Frontal cortex (tissue), 4 donors: ENCODE measurements around the gene AMY2A. TPM values are rescaled to one million over a fixed set of nuclear protein-coding genes. Genes with fewer than 3 reads are reported as not detected.
A peak's percentile ranks its signal among the peaks of the same experiment; 100 is the strongest.
"Not testable (repeated sequence)": the region's sequence is repeated elsewhere in the genome, so short reads cannot be mapped to it uniquely, and the experiment has no call there.

ENCODE experiments used
- DNase-seq, 2 donors: peaks; one replicate each; pipeline ENCODE4 v3.0.0; 2012; ENCODE audit warnings: low spot score in 2 of 2
- FAIRE-seq: peaks from 2 replicates; lab custom pipeline; 2012; peaks lifted over from hg19 to GRCh38; lab: Jason Lieb, UNC
- small RNA-seq: library from RNA; depleted of rRNA; stranded (forward); fragments of <200 nt; gene quantifications from one replicate; pipeline ENCODE3, GENCODE V24; 2014
- total RNA-seq: library from RNA; depleted of rRNA; stranded (reverse); fragments of >200 nt; gene quantifications from one replicate; pipeline ENCODE4 v1.2.3, GENCODE V29; 2014
- donor health status: control.
- donor health status: control.
- donor health status: control.

The AMY2A gene
- not detected for total RNA-seq

- FAIRE-seq: not testable (repeated sequence)
These were observed at the start of gene AMY2A for GRCh38 chr1:103616994-103617477. Gene AMY2A, plus strand, starts transcription at chr1:103617427. Its CDS starts 14 bp downstream, at chr1:103617441.

GRCh38 chr1:103569493-103569892 is 47.7 kb upstream of the AMY2A start:
- FAIRE-seq: no peak

More at GRCh38 chr1:103616994-103617477, at the start of gene AMY2A:
- not testable (repeated sequence) for DNase-seq

GRCh38 chr1:103571289-103571688 is 45.9 kb upstream of the AMY2A start, which contains the start of gene AMY2B:
Gene AMY2B, plus strand, starts transcription at chr1:103571589. Its CDS starts 14 bp downstream, at chr1:103571603.
- FAIRE-seq, DNase-seq: not testable (repeated sequence)

More at GRCh38 chr1:103569493-103569892, 47.7 kb upstream of the AMY2A start:
- DNase-seq: no peak

- no peak for DNase-seq
- no peak for FAIRE-seq
These were observed 41.2 kb upstream of the AMY2A start for GRCh38 chr1:103576065-103576464.

GRCh38 chr1:103576784-103577183 is 40.4 kb upstream of the AMY2A start:
- DNase-seq, FAIRE-seq: not testable (repeated sequence)

GRCh38 chr1:103582464-103582863 is 34.8 kb upstream of the AMY2A start:
- FAIRE-seq (no peak), DNase-seq (no peak)

GRCh38 chr1:103583887-103584286 is 33.3 kb upstream of the AMY2A start:
- FAIRE-seq: no peak
- DNase-seq: no peak

- peak; percentile 42 for FAIRE-seq
These were observed 32.7 kb upstream of the AMY2A start for GRCh38 chr1:103584537-103584936.

GRCh38 chr1:103602740-103603139 is 14.5 kb upstream of the AMY2A start:
- FAIRE-seq: peak; percentile 92
- not testable (repeated sequence) for DNase-seq

More at GRCh38 chr1:103584537-103584936, 32.7 kb upstream of the AMY2A start:
- no peak for DNase-seq

GRCh38 chr1:103616362-103616761 is 865 bp upstream of the AMY2A start:
- FAIRE-seq (no peak), DNase-seq (no peak)

- not testable (repeated sequence) for DNase-seq, FAIRE-seq
These were observed 10.2 kb downstream of the AMY2A start for GRCh38 chr1:103627436-103627835.

GRCh38 chr1:103641194-103641593 is 24.0 kb downstream of the AMY2A start:
- not testable (repeated sequence) for DNase-seq
- peak; percentile 19 for FAIRE-seq

GRCh38 chr1:103643908-103644307 is 26.7 kb downstream of the AMY2A start:
- FAIRE-seq: peak; percentile 85

GRCh38 chr1:103650305-103650704 is 33.1 kb downstream of the AMY2A start:
- not testable (repeated sequence) for FAIRE-seq, DNase-seq

More at GRCh38 chr1:103643908-103644307, 26.7 kb downstream of the AMY2A start:
- DNase-seq: not testable (repeated sequence)

GRCh38 chr1:103650889-103651288 is 33.7 kb downstream of the AMY2A start:
- DNase-seq, FAIRE-seq: not testable (repeated sequence)

GRCh38 chr1:103654133-103654532 is 36.9 kb downstream of the AMY2A start:
- FAIRE-seq, DNase-seq: not testable (repeated sequence)

- not testable (repeated sequence) for DNase-seq, FAIRE-seq
These were observed 38.2 kb downstream of the AMY2A start, which contains the start of gene AMY1A for GRCh38 chr1:103655460-103655859. Gene AMY1A, plus strand, starts transcription at chr1:103655760. Its CDS starts 571 bp downstream, at chr1:103656331.

Small RNA genes lying within 50 kb of the gene (small RNA-seq; reads per million reads assigned to genes)
- not detected for gene AC105272.1

Other genes with a start within 250 kb of the AMY2A start
- 16.7 TPM for gene RNPC3, start 91.7 kb upstream of the AMY2A start, total RNA-seq
- 146 TPM for gene AMY2B, start 45.8 kb upstream of the AMY2A start, total RNA-seq
- not detected for gene AMY1A, start 38.3 kb downstream of the AMY2A start, total RNA-seq
- not detected for gene AMY1B, start 78.8 kb downstream of the AMY2A start, total RNA-seq
- gene AMY1C, start 132.5 kb downstream of the AMY2A start, total RNA-seq: not detected